Effector memory CD8-positive, alpha-beta T cell (primary cell): ENCODE results near the gene CRTC1.

ENCODE experiments used
- ATAC-seq: fragments of 150-1000 bp; cut with Tn5 transposase; replicated peaks from 2 replicates; pipeline ENCODE4 v1.10.0; 2021; ENCODE audit warnings: mild to moderate bottlenecking, moderate library complexity
- DNase-seq, 3 experiments: peaks; one replicate each; pipeline ENCODE4 v3.0.0; 2021
- H3K27ac Mint-ChIP-seq, 2 donors: one replicate each; pipeline ENCODE4 v1.8.0; 2022; ENCODE audit warnings: mild to moderate bottlenecking in 2 of 2, mixed read lengths in 2 of 2, moderate library complexity in 2 of 2
- H3K27me3 Mint-ChIP-seq, 2 donors: one replicate each; pipeline ENCODE4 v1.8.0; 2022; ENCODE audit warnings: mixed read lengths in 2 of 2
- H3K36me3 Mint-ChIP-seq: one replicate; pipeline ENCODE4 v1.8.0; 2022; ENCODE audit warnings: mild to moderate bottlenecking, moderate library complexity, mixed read lengths; ENCODE audit not compliant: insufficient read depth
- H3K4me1 Mint-ChIP-seq, 2 donors: one replicate each; pipeline ENCODE4 v1.8.0; 2022; ENCODE audit warnings: low read depth in 2 of 2, mixed read lengths in 2 of 2
- H3K4me3 Mint-ChIP-seq, 2 donors: one replicate each; pipeline ENCODE4 v1.8.0; 2022; ENCODE audit warnings: mild to moderate bottlenecking in 2 of 2, mixed read lengths in 2 of 2, moderate library complexity in 2 of 2
- H3K9me3 Mint-ChIP-seq, 2 donors: one replicate each; pipeline ENCODE4 v1.8.0; 2022; ENCODE audit warnings: mixed read lengths in 2 of 2

CRTC1 gene

GRCh38 chr19:18657590-18658365 is 25.7 kb upstream of the CRTC1 start:
- H3K4me1 Mint-ChIP-seq: peaks cover 34 to 35% of the 10 kb centered on the region in 2 donors
- DNase-seq (no peak), ATAC-seq (no peak)
- peak overlapping the region in 1 of 2 donors; percentile 8 for H3K27ac Mint-ChIP-seq
- H3K4me3 Mint-ChIP-seq: no peak overlapping the region
- peaks cover 5% of the 10 kb centered on the region for H3K36me3 Mint-ChIP-seq
- no peaks in the 10 kb centered on the region for H3K27me3 Mint-ChIP-seq
- no peaks in the 10 kb centered on the region for H3K9me3 Mint-ChIP-seq

- Mint-ChIP-seq H3K27ac (peak overlapping the region; percentile 2 to 69), H3K4me3 (no peak overlapping the region), H3K4me1 (peaks cover 37 to 39% of the 10 kb centered on the region in 2 donors), H3K9me3 (no peaks in the 10 kb centered on the region), H3K27me3 (no peaks in the 10 kb centered on the region), H3K36me3 (peaks cover 8% of the 10 kb centered on the region)
- ATAC-seq (no peak), DNase-seq (no peak)
Observed at GRCh38 chr19:18658366-18658855, 25.1 kb upstream of the CRTC1 start.

- Mint-ChIP-seq H3K27me3 (no peaks in the 10 kb centered on the region), H3K9me3 (no peaks in the 10 kb centered on the region), H3K4me1 (peaks cover 34 to 40% of the 10 kb centered on the region in 2 donors), H3K36me3 (peaks cover 8% of the 10 kb centered on the region), H3K27ac (peak overlapping the region; percentile 2 to 69), H3K4me3 (no peak overlapping the region)
- DNase-seq (no peak), ATAC-seq (no peak)
Observed at GRCh38 chr19:18659281-18660050, 24.0 kb upstream of the CRTC1 start.

GRCh38 chr19:18660051-18660910 is 23.2 kb upstream of the CRTC1 start:
- no peaks in the 10 kb centered on the region for H3K9me3 Mint-ChIP-seq
- H3K27ac Mint-ChIP-seq: peak overlapping the region in 1 of 2 donors; percentile 57
- no peaks in the 10 kb centered on the region for H3K27me3 Mint-ChIP-seq
- H3K4me3 Mint-ChIP-seq: no peak overlapping the region
- H3K4me1 Mint-ChIP-seq: peaks cover 30 to 40% of the 10 kb centered on the region in 2 donors
- DNase-seq: no peak
- ATAC-seq: no peak
- H3K36me3 Mint-ChIP-seq: peaks cover 6% of the 10 kb centered on the region

GRCh38 chr19:18660939-18661670 is 22.4 kb upstream of the CRTC1 start:
- H3K36me3 Mint-ChIP-seq: peaks cover 13% of the 10 kb centered on the region
- DNase-seq (no peak), ATAC-seq (no peak)
- H3K27ac Mint-ChIP-seq: peak overlapping the region in 1 of 2 donors; percentile 57
- no peak overlapping the region for H3K4me3 Mint-ChIP-seq
- no peaks in the 10 kb centered on the region for H3K9me3 Mint-ChIP-seq
- peaks cover 30 to 36% of the 10 kb centered on the region in 2 donors for H3K4me1 Mint-ChIP-seq
- H3K27me3 Mint-ChIP-seq: no peaks in the 10 kb centered on the region

- no peaks in the 10 kb centered on the region for H3K27me3 Mint-ChIP-seq
- no peak for ATAC-seq
- H3K9me3 Mint-ChIP-seq: no peaks in the 10 kb centered on the region
- H3K27ac Mint-ChIP-seq: peak overlapping the region in 1 of 2 donors; percentile 35
- peaks cover 21 to 27% of the 10 kb centered on the region in 2 donors for H3K4me1 Mint-ChIP-seq
- DNase-seq: no peak
- H3K36me3 Mint-ChIP-seq: peaks cover 20% of the 10 kb centered on the region
- H3K4me3 Mint-ChIP-seq: no peak overlapping the region
Observed at GRCh38 chr19:18662972-18663732, 20.3 kb upstream of the CRTC1 start.

- no peaks in the 10 kb centered on the region for H3K27me3 Mint-ChIP-seq
- H3K4me1 Mint-ChIP-seq: peaks cover 12 to 20% of the 10 kb centered on the region in 2 donors
- peak overlapping the region in 1 of 2 donors; percentile 35 for H3K27ac Mint-ChIP-seq
- peaks cover 25% of the 10 kb centered on the region for H3K36me3 Mint-ChIP-seq
- no peak overlapping the region for H3K4me3 Mint-ChIP-seq
- no peak for DNase-seq
- H3K9me3 Mint-ChIP-seq: no peaks in the 10 kb centered on the region
- ATAC-seq: no peak
Observed at GRCh38 chr19:18663940-18664530, 19.4 kb upstream of the CRTC1 start.

GRCh38 chr19:18665771-18666202 is 17.7 kb upstream of the CRTC1 start:
- no peak for ATAC-seq

GRCh38 chr19:18666317-18666716 is 17.2 kb upstream of the CRTC1 start:
- H3K36me3 Mint-ChIP-seq: peaks cover 33% of the 10 kb centered on the region
- H3K4me3 Mint-ChIP-seq: no peak overlapping the region
- no peaks in the 10 kb centered on the region for H3K9me3 Mint-ChIP-seq
- no peak for DNase-seq
- H3K27me3 Mint-ChIP-seq: no peaks in the 10 kb centered on the region
- peaks cover 8 to 15% of the 10 kb centered on the region in 2 donors for H3K4me1 Mint-ChIP-seq
- H3K27ac Mint-ChIP-seq: no peak overlapping the region
- ATAC-seq: no peak

More at GRCh38 chr19:18665771-18666202, 17.7 kb upstream of the CRTC1 start:
- Mint-ChIP-seq H3K36me3 (peaks cover 32% of the 10 kb centered on the region), H3K9me3 (no peaks in the 10 kb centered on the region), H3K27ac (no peak overlapping the region), H3K4me1 (peaks cover 10 to 18% of the 10 kb centered on the region in 2 donors), H3K27me3 (no peaks in the 10 kb centered on the region), H3K4me3 (no peak overlapping the region)
- DNase-seq: no peak

- ATAC-seq: no peak
- Mint-ChIP-seq H3K27ac (no peak overlapping the region), H3K4me3 (no peak overlapping the region), H3K9me3 (no peaks in the 10 kb centered on the region), H3K4me1 (peaks cover 4 to 12% of the 10 kb centered on the region in 2 donors), H3K27me3 (no peaks in the 10 kb centered on the region), H3K36me3 (peaks cover 33% of the 10 kb centered on the region)
- DNase-seq: no peak
Observed at GRCh38 chr19:18666784-18667183, 16.7 kb upstream of the CRTC1 start.

- DNase-seq (no peak), ATAC-seq (no peak)
- H3K27me3 Mint-ChIP-seq: no peaks in the 10 kb centered on the region
- peaks cover 32% of the 10 kb centered on the region for H3K36me3 Mint-ChIP-seq
- no peak overlapping the region for H3K27ac Mint-ChIP-seq
- H3K4me3 Mint-ChIP-seq: no peak overlapping the region
- H3K4me1 Mint-ChIP-seq: peaks cover 4 to 10% of the 10 kb centered on the region in 2 donors
- H3K9me3 Mint-ChIP-seq: no peaks in the 10 kb centered on the region
Observed at GRCh38 chr19:18667531-18668251, 15.8 kb upstream of the CRTC1 start.
